ENCODE results near the gene ZNF326. TPM values are rescaled to one million over a fixed set of nuclear protein-coding genes. Genes with fewer than 3 reads are reported as not detected.

ZNF326 gene
- total and polyA plus RNA-seq, 2 of the 4 experiments (the other 2 are of a cell fraction): 4.5 to 17.0 TPM

DNA sequence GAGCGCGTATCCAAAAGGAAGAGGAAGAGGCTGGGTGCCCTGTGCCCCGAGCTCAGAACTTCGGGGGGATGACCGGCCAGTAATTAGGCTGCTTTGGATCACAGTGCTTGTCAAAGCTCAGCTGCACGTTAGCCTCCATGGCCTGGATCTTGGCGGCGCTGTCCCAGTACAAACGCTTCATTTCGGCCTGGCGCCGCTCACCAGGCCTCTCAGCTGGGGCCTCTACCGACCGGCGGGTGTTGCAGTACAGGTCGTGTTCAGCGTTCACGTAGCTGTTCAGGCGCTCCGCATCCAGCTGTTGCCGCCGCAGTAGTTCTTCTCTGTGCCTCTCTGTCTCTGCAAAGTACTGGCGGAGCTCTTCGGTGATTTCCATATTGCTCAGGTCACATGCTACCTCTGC is 1.4 kb upstream of the ZNF326 start:
- Histone ChIP-seq H4K91ac (ENCODE audit: insufficient read depth, low read depth, low read length) (no peak overlapping the region), H3K4me2 (ENCODE audit: low read depth, low read length) (no peak overlapping the region), H2BK5ac (ENCODE audit: low read depth, low read length, poor library complexity, severe bottlenecking) (no peak overlapping the region), H3K18ac (ENCODE audit: low read depth, low read length) (no peak overlapping the region), H2AK9ac (replicated peaks; ENCODE audit: low read depth, low read length, poor library complexity) (no peak overlapping the region), H2BK120ac (ENCODE audit: low read depth, low read length) (no peak overlapping the region), H3K9ac (ENCODE audit: low read depth, low read length) (no peak overlapping the region), H2BK20ac (ENCODE audit: low read depth, low read length) (no peak overlapping the region), H3K23ac (ENCODE audit: low read depth, low read length) (no peak overlapping the region), H2AFZ (replicated peaks; ENCODE audit: low read length, poor library complexity) (no peak overlapping the region), H4K8ac (ENCODE audit: low read depth in 2 of 2, low read length in 2 of 2) (no peak overlapping the region), H2BK15ac (ENCODE audit: low read depth, low read length) (no peak overlapping the region), H3K14ac (replicated peaks; ENCODE audit: low read depth, low read length) (no peak overlapping the region), H3K4me3 (ENCODE audit: insufficient read depth, low read depth, low read length) (no peak overlapping the region), H3K27me3 (ENCODE audit: control insufficient read depth, insufficient read depth, low read length) (no peaks in the 10 kb centered on the region), H4K20me1 (ENCODE audit: insufficient read depth, low read length) (peaks cover 16% of the 10 kb centered on the region; the same call in 1 of the 2 replicates), H3K27ac (ENCODE audit: insufficient read depth, low read length) (no peak overlapping the region), H3K4ac (ENCODE audit: low read depth, low read length) (no peak overlapping the region), H3K79me1 (ENCODE audit: low read depth in 1 of 2, low read length in 2 of 2) (peaks cover 3 to 12% of the 10 kb centered on the region in 2 experiments; a peak in 2 of 4 replicates), H3K9me3 (ENCODE audit: control insufficient read depth, insufficient read depth, low read length) (no peaks in the 10 kb centered on the region), H3K9me1 (ENCODE audit: insufficient read depth, low read length) (peaks cover 2% of the 10 kb centered on the region), H2AK5ac (ENCODE audit: low read depth, low read length) (peak overlapping the region; percentile 20; the same call in 1 of the 2 replicates), H4K5ac (ENCODE audit: low read depth, low read length) (no peak overlapping the region), H3K4me1 (ENCODE audit: control insufficient read depth, insufficient read depth, low read length) (no peaks in the 10 kb centered on the region; the same call in 1 of the 2 replicates), H3K36me3 (ENCODE audit: control insufficient read depth, insufficient read depth, low read length) (no peaks in the 10 kb centered on the region), H3K56ac (ENCODE audit: extremely low read depth, insufficient read depth, low read length) (no peak overlapping the region)
- WGBS, 2 experiments (ENCODE audit: extremely low coverage in 2 of 2, insufficient read length in 1 of 2): 91% methylated on average over 22 of the region's 24 CpGs; no CpG with 5 or more reads in 1 of the 2 experiments
- POLR2A ChIA-PET (ENCODE audit: unreplicated experiment): no interaction called here
- CTCF ChIA-PET: interaction anchor here (2.4 kb wide), 1 partner anchor 189 kb away, joined by 9 read pairs; no protein-coding TSS in a partner anchor
- intact Hi-C loops (cut with micrococcal nuclease) (no loop called here), dilution Hi-C loops (cut with HindIII; ENCODE audit: low sequenced_read_pairs, unreplicated experiment) (no loop called here), in situ Hi-C loops (cut with MboI; ENCODE audit: low sequenced_read_pairs) (loop anchor here (5.0 to 25.0 kb wide), 3 partner anchors 191 to 506 kb away; partner anchors contain the start of gene LRRC8C)
- no peak for DNase-seq
- no peak for ATAC-seq (ENCODE audit: low read depth)
- TF ChIP-seq MXI1 (IDR thresholded peaks at IDR 0.05; ENCODE audit: borderline replicate concordance, low read depth, low read length) (no peak), CHD1 (IDR thresholded peaks at IDR 0.05; ENCODE audit: low read depth, low read length) (no peak), RAD21 (IDR thresholded peaks at IDR 0.05; ENCODE audit: low read length) (no peak), POLR2A (IDR thresholded peaks at IDR 0.05; ENCODE audit: low read depth, low read length) (no peak), MAFK (IDR thresholded peaks at IDR 0.05; ENCODE audit: low read depth, low read length) (no peak)
- TF ChIP-seq, protein P1, sequence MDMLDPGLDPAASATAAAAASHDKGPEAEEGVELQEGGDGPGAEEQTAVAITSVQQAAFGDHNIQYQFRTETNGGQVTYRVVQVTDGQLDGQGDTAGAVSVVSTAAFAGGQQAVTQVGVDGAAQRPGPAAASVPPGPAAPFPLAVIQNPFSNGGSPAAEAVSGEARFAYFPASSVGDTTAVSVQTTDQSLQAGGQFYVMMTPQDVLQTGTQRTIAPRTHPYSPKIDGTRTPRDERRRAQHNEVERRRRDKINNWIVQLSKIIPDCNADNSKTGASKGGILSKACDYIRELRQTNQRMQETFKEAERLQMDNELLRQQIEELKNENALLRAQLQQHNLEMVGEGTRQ (IDR thresholded peaks at IDR 0.05; ENCODE audit: low read depth, low read length): no peak
- no TSS peak for BruUV-seq (replicated peaks)
